ENCODE data around the gene PLXNC1. TPM values are rescaled to one million over a fixed set of nuclear protein-coding genes. Genes with fewer than 3 reads are reported as not detected.

The PLXNC1 gene
- total RNA-seq, 6 experiments from 2014 or later: 0.18 to 0.40 (median 0.22) TPM

DNA sequence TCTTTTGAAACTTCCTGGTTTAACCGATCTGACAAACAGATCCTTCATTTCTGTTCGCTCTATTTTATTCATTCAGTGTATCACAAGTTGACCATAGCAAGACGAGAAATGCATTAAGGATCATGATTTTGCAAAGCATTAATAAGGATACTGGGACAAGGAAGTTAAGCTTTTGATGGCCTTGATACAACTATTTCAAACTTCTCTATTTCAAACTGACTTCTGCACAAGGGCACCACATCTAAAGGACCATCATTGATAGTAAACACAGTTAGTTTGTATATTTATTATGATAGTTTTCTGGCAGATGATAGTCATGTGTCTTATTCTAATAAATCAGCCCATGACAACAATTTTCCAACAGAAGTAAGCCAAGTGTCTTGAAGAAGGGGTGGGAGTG, 25.8 kb upstream of the PLXNC1 start:
- Mint-ChIP-seq H3K4me1 (ENCODE audit: low read depth) (no peaks in the 10 kb centered on the region), H3K4me3 (no peak overlapping the region), H3K27ac (no peak overlapping the region), H3K36me3 (ENCODE audit: low read depth) (no peaks in the 10 kb centered on the region), H3K9me3 (no peaks in the 10 kb centered on the region), H3K27me3 (ENCODE audit: insufficient read depth) (peaks cover 14% of the 10 kb centered on the region)
- DNase-seq: no peak
- TF ChIP-seq, protein P1, sequence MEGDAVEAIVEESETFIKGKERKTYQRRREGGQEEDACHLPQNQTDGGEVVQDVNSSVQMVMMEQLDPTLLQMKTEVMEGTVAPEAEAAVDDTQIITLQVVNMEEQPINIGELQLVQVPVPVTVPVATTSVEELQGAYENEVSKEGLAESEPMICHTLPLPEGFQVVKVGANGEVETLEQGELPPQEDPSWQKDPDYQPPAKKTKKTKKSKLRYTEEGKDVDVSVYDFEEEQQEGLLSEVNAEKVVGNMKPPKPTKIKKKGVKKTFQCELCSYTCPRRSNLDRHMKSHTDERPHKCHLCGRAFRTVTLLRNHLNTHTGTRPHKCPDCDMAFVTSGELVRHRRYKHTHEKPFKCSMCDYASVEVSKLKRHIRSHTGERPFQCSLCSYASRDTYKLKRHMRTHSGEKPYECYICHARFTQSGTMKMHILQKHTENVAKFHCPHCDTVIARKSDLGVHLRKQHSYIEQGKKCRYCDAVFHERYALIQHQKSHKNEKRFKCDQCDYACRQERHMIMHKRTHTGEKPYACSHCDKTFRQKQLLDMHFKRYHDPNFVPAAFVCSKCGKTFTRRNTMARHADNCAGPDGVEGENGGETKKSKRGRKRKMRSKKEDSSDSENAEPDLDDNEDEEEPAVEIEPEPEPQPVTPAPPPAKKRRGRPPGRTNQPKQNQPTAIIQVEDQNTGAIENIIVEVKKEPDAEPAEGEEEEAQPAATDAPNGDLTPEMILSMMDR (IDR thresholded peaks at IDR 0.05): no peak

GRCh38 chr12:94123127-94123526, 25.2 kb upstream of the PLXNC1 start:
- TF ChIP-seq, protein P1 (IDR thresholded peaks at IDR 0.05): no peak
- Mint-ChIP-seq H3K36me3 (ENCODE audit: low read depth) (no peaks in the 10 kb centered on the region), H3K4me3 (no peak overlapping the region), H3K27ac (no peak overlapping the region), H3K27me3 (ENCODE audit: insufficient read depth) (peaks cover 16% of the 10 kb centered on the region), H3K4me1 (ENCODE audit: low read depth) (no peaks in the 10 kb centered on the region), H3K9me3 (no peaks in the 10 kb centered on the region)
- no peak for DNase-seq

GRCh38 chr12:94126067-94126466, 22.3 kb upstream of the PLXNC1 start:
- TF ChIP-seq, protein P1 (IDR thresholded peaks at IDR 0.05): no peak
- H3K36me3 Mint-ChIP-seq (ENCODE audit: low read depth): no peaks in the 10 kb centered on the region
- H3K27me3 Mint-ChIP-seq (ENCODE audit: insufficient read depth): peaks cover 14% of the 10 kb centered on the region
- H3K4me3 Mint-ChIP-seq: no peak overlapping the region
- DNase-seq: no peak
- H3K4me1 Mint-ChIP-seq (ENCODE audit: low read depth): no peaks in the 10 kb centered on the region
- H3K9me3 Mint-ChIP-seq: peaks cover 4% of the 10 kb centered on the region; the same call in 1 of the 2 replicates
- H3K27ac Mint-ChIP-seq: no peak overlapping the region

- H3K9me3 Mint-ChIP-seq: peaks cover 4% of the 10 kb centered on the region; the same call in 1 of the 2 replicates
- no peak overlapping the region for H3K4me3 Mint-ChIP-seq
- TF ChIP-seq, protein P1 (IDR thresholded peaks at IDR 0.05): no peak
- H3K36me3 Mint-ChIP-seq (ENCODE audit: low read depth): no peaks in the 10 kb centered on the region
- no peak overlapping the region for H3K27ac Mint-ChIP-seq
- H3K27me3 Mint-ChIP-seq (ENCODE audit: insufficient read depth): peaks cover 16% of the 10 kb centered on the region
- no peaks in the 10 kb centered on the region for H3K4me1 Mint-ChIP-seq (ENCODE audit: low read depth)
- no peak for DNase-seq
Observed at GRCh38 chr12:94127239-94128131, 20.9 kb upstream of the PLXNC1 start.

GRCh38 chr12:94128280-94128679, 20.1 kb upstream of the PLXNC1 start:
- peaks cover 22% of the 10 kb centered on the region for H3K27me3 Mint-ChIP-seq (ENCODE audit: insufficient read depth)
- H3K36me3 Mint-ChIP-seq (ENCODE audit: low read depth): no peaks in the 10 kb centered on the region
- H3K4me3 Mint-ChIP-seq: no peak overlapping the region
- no peak overlapping the region for H3K27ac Mint-ChIP-seq
- peaks cover 4% of the 10 kb centered on the region; the same call in 1 of the 2 replicates for H3K9me3 Mint-ChIP-seq
- TF ChIP-seq, protein P1 (IDR thresholded peaks at IDR 0.05): no peak
- DNase-seq: no peak
- H3K4me1 Mint-ChIP-seq (ENCODE audit: low read depth): no peaks in the 10 kb centered on the region
